ENCODE data around the gene ARPC4. TPM values are rescaled to one million over a fixed set of nuclear protein-coding genes. Genes with fewer than 3 reads are reported as not detected.
"Not testable (repeated sequence)": the region's sequence is repeated elsewhere in the genome, so short reads cannot be mapped to it uniquely, and the experiment has no call there.

ARPC4 gene
- total RNA-seq, 2 donors from 2014 or later, result 150 to 153 TPM

DNA sequence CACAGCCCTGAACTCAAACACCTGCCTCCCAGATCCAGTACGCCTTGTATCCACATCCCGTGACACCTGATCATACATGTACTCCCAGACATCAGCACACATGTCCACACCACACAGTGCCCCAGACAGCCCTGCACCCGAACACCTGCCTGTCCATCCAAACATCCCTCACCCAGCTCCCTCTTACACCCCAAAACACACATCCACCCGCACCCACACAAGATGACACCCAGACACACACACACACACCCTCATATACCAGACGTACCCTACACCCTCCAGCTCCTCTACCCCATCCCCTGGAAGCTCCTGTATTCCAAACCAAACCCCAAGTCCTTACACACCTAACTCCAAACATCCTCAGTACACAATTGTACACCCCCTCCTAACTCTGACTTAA, 23.9 kb upstream of the ARPC4 start:
- Mint-ChIP-seq H3K4me1 (peaks cover 6% of the 10 kb centered on the region), H3K36me3 (ENCODE audit: low read depth) (peaks cover 3% of the 10 kb centered on the region), H3K9me3 (no peaks in the 10 kb centered on the region), H3K4me3 (peak overlapping the region; percentile 58), H3K27me3 (ENCODE audit: insufficient read depth) (peaks cover 38% of the 10 kb centered on the region), H3K27ac (peak overlapping the region; percentile 60)
- H3K9ac ChIP-seq (ENCODE audit: extremely low read depth, low read length, poor library complexity, severe bottlenecking), result peak overlapping the region; percentile 19
- peak overlapping the region; percentile 80 for H3K4me3 ChIP-seq (ENCODE audit: low read length)
- WGBS, 2 experiments (ENCODE audit: insufficient coverage in 1 of 2, insufficient read length in 1 of 2), result 85 to 86% methylated on average over 2 to 5 of the region's 5 CpGs
- H3K27ac ChIP-seq (ENCODE audit: low read depth, low read length), result no peak overlapping the region
- H3K27me3 ChIP-seq (ENCODE audit: control insufficient read depth, insufficient read depth, low read length, poor library complexity, severe bottlenecking), result no peaks in the 10 kb centered on the region
- H3K36me3 ChIP-seq (ENCODE audit: control insufficient read depth, insufficient read depth, low read length), result peaks cover 7% of the 10 kb centered on the region
- no peaks in the 10 kb centered on the region for H3K4me1 ChIP-seq (ENCODE audit: control insufficient read depth, insufficient read depth, low read length)
- H3K9me3 ChIP-seq (ENCODE audit: control insufficient read depth, low read length), result no peaks in the 10 kb centered on the region
- no peak for DNase-seq
- no peak for TF ChIP-seq CTCF (conservative IDR thresholded peaks at IDR 0.05)

- DNase-seq, result peak; percentile 92
- H3K9me3 Mint-ChIP-seq, result no peaks in the 10 kb centered on the region
- Histone ChIP-seq H3K9me3 (ENCODE audit: control insufficient read depth, low read length) (no peaks in the 10 kb centered on the region), H3K27ac (ENCODE audit: low read depth, low read length) (no peak within 1 kb of the TSS), H3K9ac (ENCODE audit: extremely low read depth, low read length, poor library complexity, severe bottlenecking) (peak within 1 kb of the TSS; percentile 19), H3K4me1 (ENCODE audit: control insufficient read depth, insufficient read depth, low read length) (no peaks in the 10 kb centered on the region), H3K4me3 (ENCODE audit: low read length) (peak within 1 kb of the TSS; percentile 80), H3K36me3 (ENCODE audit: control insufficient read depth, insufficient read depth, low read length) (peaks cover 7% of the 10 kb centered on the region), H3K27me3 (ENCODE audit: control insufficient read depth, insufficient read depth, low read length, poor library complexity, severe bottlenecking) (no peaks in the 10 kb centered on the region)
- peaks cover 6% of the 10 kb centered on the region for H3K4me1 Mint-ChIP-seq
- TF ChIP-seq CTCF (conservative IDR thresholded peaks at IDR 0.05), result no peak
- WGBS, 2 experiments (ENCODE audit: insufficient coverage in 1 of 2, insufficient read length in 1 of 2), result 2 to 17% methylated on average over 20 to 49 of the region's 49 CpGs
- peaks cover 38% of the 10 kb centered on the region for H3K27me3 Mint-ChIP-seq (ENCODE audit: insufficient read depth)
- H3K36me3 Mint-ChIP-seq (ENCODE audit: low read depth), result peaks cover 3% of the 10 kb centered on the region
- H3K4me3 Mint-ChIP-seq, result peak within 1 kb of the TSS; percentile 58
- H3K27ac Mint-ChIP-seq, result peak within 1 kb of the TSS; percentile 60
Measured at GRCh38 chr3:9769426-9770275, 23.2 kb upstream of the ARPC4 start, which contains the start of gene CAMK1. Gene CAMK1, minus strand, starts transcription at chr3:9769947. Its CDS starts 2,198 bp downstream, at chr3:9767749.

- Mint-ChIP-seq H3K4me3 (peak overlapping the region; percentile 58), H3K9me3 (no peaks in the 10 kb centered on the region), H3K27me3 (ENCODE audit: insufficient read depth) (peaks cover 38% of the 10 kb centered on the region), H3K36me3 (ENCODE audit: low read depth) (peaks cover 3% of the 10 kb centered on the region), H3K27ac (no peak overlapping the region), H3K4me1 (peaks cover 6% of the 10 kb centered on the region)
- 77 to 84% methylated on average over 7 to 15 of the region's 15 CpGs for WGBS, 2 experiments (ENCODE audit: insufficient coverage in 1 of 2, insufficient read length in 1 of 2)
- no peak for TF ChIP-seq CTCF (conservative IDR thresholded peaks at IDR 0.05)
- no peak for DNase-seq
- Histone ChIP-seq H3K36me3 (ENCODE audit: control insufficient read depth, insufficient read depth, low read length) (peaks cover 6% of the 10 kb centered on the region), H3K9me3 (ENCODE audit: control insufficient read depth, low read length) (no peaks in the 10 kb centered on the region), H3K27ac (ENCODE audit: low read depth, low read length) (no peak overlapping the region), H3K27me3 (ENCODE audit: control insufficient read depth, insufficient read depth, low read length, poor library complexity, severe bottlenecking) (no peaks in the 10 kb centered on the region), H3K4me1 (ENCODE audit: control insufficient read depth, insufficient read depth, low read length) (no peaks in the 10 kb centered on the region), H3K4me3 (ENCODE audit: low read length) (peak overlapping the region; percentile 80), H3K9ac (ENCODE audit: extremely low read depth, low read length, poor library complexity, severe bottlenecking) (no peak overlapping the region)
Measured at GRCh38 chr3:9770276-9770812, 22.5 kb upstream of the ARPC4 start.

DNA sequence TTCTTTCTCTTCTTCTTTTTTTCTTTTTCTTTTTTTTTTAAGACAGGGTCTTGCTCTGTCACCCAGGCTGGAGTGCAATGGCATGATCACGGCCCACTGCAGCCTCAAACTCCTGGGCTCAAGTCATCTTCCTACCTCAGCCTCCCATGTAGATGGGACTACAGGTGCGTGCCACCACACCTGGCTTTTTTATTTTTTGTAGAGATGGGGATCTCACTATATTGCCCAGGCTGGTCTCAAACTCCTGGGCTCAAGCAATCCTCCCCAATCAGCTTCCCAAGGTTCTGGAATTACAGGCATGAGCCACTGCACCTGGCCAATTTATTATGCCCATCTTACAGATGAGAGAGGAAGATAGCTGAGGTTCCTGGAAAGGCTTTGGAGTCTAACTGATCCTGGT, 21.9 kb upstream of the ARPC4 start:
- peaks cover 38% of the 10 kb centered on the region for H3K27me3 Mint-ChIP-seq (ENCODE audit: insufficient read depth)
- not testable (repeated sequence) for H3K4me1 Mint-ChIP-seq; H3K27ac ChIP-seq (ENCODE audit: low read depth, low read length); H3K9me3 Mint-ChIP-seq; H3K4me1 ChIP-seq (ENCODE audit: control insufficient read depth, insufficient read depth, low read length); H3K36me3 Mint-ChIP-seq (ENCODE audit: low read depth); H3K27ac Mint-ChIP-seq; H3K9ac ChIP-seq (ENCODE audit: extremely low read depth, low read length, poor library complexity, severe bottlenecking); H3K27me3 ChIP-seq (ENCODE audit: control insufficient read depth, insufficient read depth, low read length, poor library complexity, severe bottlenecking); H3K36me3 ChIP-seq (ENCODE audit: control insufficient read depth, insufficient read depth, low read length); H3K4me3 ChIP-seq (ENCODE audit: low read length); DNase-seq; H3K9me3 ChIP-seq (ENCODE audit: control insufficient read depth, low read length)
- WGBS, 2 experiments (ENCODE audit: insufficient coverage in 1 of 2, insufficient read length in 1 of 2), result 89 to 100% methylated on average over 1 to 2 of the region's 2 CpGs
- peak overlapping the region; percentile 58 for H3K4me3 Mint-ChIP-seq
